Nephron (organoid): ENCODE data around the gene CALM1.

Source experiments
- H3K27ac Mint-ChIP-seq, 3 experiments: 2 replicates each; pipeline ENCODE4 v1.8.0; 2020; ENCODE audit warnings: mixed read lengths in 3 of 3, mild to moderate bottlenecking in 2 of 3, moderate library complexity in 1 of 3
- H3K27me3 Mint-ChIP-seq: 2 replicates; pipeline ENCODE4 v1.8.0; 2021; ENCODE audit warnings: low read depth, mild to moderate bottlenecking, moderate library complexity, mixed read lengths
- H3K36me3 Mint-ChIP-seq: 2 replicates; pipeline ENCODE4 v1.8.0; 2020; ENCODE audit warnings: low read depth, mixed read lengths
- H3K4me1 Mint-ChIP-seq: 2 replicates; pipeline ENCODE4 v1.8.0; 2020; ENCODE audit warnings: mixed read lengths
- H3K4me3 Mint-ChIP-seq, 3 experiments: 2 replicates each; pipeline ENCODE4 v1.8.0; 2020; ENCODE audit warnings: mild to moderate bottlenecking in 3 of 3, mixed read lengths in 3 of 3, moderate library complexity in 2 of 3
- H3K9me3 Mint-ChIP-seq: 2 replicates; pipeline ENCODE4 v1.8.0; 2020; ENCODE audit warnings: mixed read lengths
- TF ChIP-seq, protein P1 (sequence below), 3 experiments: fragments of 200-600 bp; sonication (generic); IDR thresholded peaks; one replicate each; pipeline ENCODE4 v1.5.0; 2021; ENCODE audit warnings: antibody characterized with exemption in 3 of 3; ENCODE audit not compliant: unreplicated experiment in 3 of 3

The CALM1 gene

DNA sequence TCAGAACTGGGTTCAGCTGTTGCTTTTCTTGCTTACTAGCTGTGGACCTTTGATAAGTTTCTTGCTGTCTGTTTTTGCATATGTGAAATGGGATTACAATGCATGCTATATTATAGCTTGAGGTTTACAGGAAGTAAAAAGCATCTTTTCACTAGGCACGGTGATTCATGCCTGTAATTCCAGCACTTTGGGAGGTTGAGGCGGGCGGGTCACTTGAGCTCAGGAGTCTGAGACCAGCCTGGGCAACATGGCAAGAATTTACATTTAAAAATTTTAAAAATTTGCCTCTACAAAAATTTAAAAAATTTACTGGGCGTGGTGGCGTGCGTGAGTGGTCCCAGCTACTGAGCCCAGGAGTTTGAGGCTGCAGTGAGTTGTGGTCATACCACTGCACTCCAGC lies 42.0 kb downstream of the CALM1 start:
- H3K27ac Mint-ChIP-seq = no peak overlapping the region
- H3K27me3 Mint-ChIP-seq = peaks cover 13% of the 10 kb centered on the region
- no peaks in the 10 kb centered on the region for H3K4me1 Mint-ChIP-seq
- TF ChIP-seq, protein P1, sequence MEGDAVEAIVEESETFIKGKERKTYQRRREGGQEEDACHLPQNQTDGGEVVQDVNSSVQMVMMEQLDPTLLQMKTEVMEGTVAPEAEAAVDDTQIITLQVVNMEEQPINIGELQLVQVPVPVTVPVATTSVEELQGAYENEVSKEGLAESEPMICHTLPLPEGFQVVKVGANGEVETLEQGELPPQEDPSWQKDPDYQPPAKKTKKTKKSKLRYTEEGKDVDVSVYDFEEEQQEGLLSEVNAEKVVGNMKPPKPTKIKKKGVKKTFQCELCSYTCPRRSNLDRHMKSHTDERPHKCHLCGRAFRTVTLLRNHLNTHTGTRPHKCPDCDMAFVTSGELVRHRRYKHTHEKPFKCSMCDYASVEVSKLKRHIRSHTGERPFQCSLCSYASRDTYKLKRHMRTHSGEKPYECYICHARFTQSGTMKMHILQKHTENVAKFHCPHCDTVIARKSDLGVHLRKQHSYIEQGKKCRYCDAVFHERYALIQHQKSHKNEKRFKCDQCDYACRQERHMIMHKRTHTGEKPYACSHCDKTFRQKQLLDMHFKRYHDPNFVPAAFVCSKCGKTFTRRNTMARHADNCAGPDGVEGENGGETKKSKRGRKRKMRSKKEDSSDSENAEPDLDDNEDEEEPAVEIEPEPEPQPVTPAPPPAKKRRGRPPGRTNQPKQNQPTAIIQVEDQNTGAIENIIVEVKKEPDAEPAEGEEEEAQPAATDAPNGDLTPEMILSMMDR (IDR thresholded peaks at IDR 0.05; ENCODE audit: unreplicated experiment in 3 of 3) = no peak
- H3K9me3 Mint-ChIP-seq = no peaks in the 10 kb centered on the region
- no peaks in the 10 kb centered on the region for H3K36me3 Mint-ChIP-seq
- no peak overlapping the region for H3K4me3 Mint-ChIP-seq

DNA sequence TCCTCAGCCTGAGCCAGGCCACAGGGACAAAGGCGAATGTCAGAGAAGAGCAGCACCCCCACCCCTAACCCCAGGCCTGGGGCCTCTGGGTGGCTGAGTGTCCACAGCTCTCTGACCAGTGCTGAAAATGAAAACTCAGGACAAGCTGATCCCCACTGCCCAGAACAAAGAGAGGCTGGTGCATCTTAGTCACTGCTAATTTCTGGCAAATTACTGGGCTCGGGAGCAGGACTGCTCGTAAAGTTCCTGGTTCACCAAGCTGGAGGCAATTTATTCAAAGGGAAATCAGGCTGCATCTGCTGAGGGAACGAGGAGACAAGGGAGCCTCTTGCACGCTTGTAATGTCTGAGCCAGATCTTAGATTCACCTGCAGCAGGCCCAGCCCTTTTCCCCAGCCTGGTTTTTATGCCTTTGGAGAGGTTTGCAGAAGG lies 43.2 kb downstream of the CALM1 start:
- TF ChIP-seq, protein P1 (IDR thresholded peaks at IDR 0.05; ENCODE audit: unreplicated experiment in 3 of 3) = no peak
- peaks cover 17% of the 10 kb centered on the region for H3K27me3 Mint-ChIP-seq

DNA sequence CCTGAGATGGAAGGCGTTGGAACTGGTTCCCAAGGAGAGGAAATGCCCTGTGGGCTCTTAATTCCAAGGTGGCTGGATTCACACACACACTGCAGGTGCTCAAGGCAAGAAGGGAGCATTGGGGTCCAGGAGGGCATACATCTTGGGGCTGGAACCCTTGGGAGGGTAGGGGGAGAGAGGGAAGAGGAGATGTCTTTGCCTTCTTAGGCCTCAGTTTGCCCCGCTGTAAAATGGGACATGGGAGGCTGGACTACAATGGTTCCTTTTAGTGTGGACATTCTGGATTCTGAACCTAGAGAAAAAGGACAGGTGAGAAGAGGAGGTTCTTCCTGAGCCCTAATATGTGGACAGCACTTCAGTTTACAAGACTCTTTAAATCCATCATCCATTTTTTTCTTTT lies 43.8 kb downstream of the CALM1 start:
- Mint-ChIP-seq H3K9me3 (no peaks in the 10 kb centered on the region), H3K27ac (no peak overlapping the region), H3K27me3 (peaks cover 18% of the 10 kb centered on the region), H3K4me1 (no peaks in the 10 kb centered on the region), H3K36me3 (no peaks in the 10 kb centered on the region), H3K4me3 (no peak overlapping the region)
- TF ChIP-seq, protein P1 (IDR thresholded peaks at IDR 0.05; ENCODE audit: unreplicated experiment in 3 of 3) = no peak

More for the DNA sequence above, 43.2 kb downstream of the CALM1 start:
- Mint-ChIP-seq H3K4me1 (no peaks in the 10 kb centered on the region), H3K9me3 (no peaks in the 10 kb centered on the region), H3K27ac (no peak overlapping the region), H3K36me3 (no peaks in the 10 kb centered on the region), H3K4me3 (no peak overlapping the region)

DNA sequence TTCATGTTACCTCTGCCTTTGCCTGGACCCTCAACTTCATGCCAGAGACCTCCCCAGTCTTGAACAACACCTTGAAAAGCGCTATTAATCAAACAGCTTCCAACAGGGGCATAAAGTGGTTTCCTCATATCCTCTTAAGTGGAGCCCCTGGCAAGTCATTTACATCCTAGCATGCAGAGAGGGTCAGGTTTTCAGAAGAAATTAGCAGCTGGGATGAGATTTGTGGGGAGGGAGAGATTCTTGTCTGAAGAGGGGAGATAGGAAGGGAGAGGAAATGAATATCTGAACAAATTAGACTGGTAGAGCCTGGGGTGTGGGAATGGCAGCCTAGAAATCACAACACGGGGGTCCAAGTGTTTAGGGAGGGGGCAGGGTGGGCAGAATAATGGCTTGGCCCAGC lies 45.6 kb downstream of the CALM1 start:
- Mint-ChIP-seq H3K36me3 (no peaks in the 10 kb centered on the region), H3K4me1 (no peaks in the 10 kb centered on the region), H3K27ac (no peak overlapping the region), H3K27me3 (peaks cover 18% of the 10 kb centered on the region), H3K4me3 (no peak overlapping the region), H3K9me3 (peaks cover 11% of the 10 kb centered on the region)
- TF ChIP-seq, protein P1 (IDR thresholded peaks at IDR 0.05; ENCODE audit: unreplicated experiment in 3 of 3) = no peak

DNA sequence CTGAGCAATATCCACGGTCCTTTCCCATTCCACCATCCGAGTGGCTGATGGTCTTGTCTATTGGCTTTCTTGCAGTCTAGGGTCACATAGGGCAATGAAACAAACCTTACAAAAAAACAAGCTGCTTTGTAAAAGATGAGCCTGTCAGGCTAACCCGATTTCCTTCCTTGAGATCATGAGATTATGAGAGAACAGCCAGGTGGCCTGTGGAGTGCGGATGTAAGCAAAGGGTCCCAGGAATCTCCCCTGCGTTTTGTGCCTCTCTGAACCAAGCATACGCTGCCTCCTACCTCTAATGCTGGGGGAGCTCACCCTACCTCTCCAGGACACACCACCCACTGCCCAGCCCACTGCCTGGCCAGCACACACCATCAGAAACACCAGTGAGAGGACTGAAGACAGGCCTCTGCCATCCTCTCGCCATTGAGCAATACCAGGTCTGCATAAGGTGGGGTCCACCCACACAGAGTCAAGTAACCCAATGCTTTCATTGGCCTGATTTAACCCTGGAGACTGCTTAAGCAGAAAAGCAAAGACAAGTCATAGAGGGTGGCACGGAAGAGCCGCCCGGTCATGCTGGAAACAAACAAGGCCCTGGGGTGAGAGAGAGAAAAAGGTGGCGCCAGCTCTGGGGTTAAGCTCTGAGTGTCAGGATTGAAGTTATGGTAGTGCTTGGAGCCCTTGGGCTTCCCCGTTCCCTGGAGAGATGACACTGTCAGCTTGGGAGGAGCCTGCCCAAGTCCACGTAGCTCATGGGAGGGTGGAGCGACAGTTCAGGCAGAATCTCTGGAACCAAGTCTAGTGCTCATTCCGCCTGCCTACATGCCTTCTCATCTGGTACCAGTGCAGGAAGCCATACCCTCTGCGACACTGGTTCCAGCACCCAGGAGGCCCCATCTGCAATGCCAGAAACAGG lies 46.6 kb downstream of the CALM1 start:
- Mint-ChIP-seq H3K36me3 (no peaks in the 10 kb centered on the region), H3K27ac (no peak overlapping the region), H3K4me1 (no peaks in the 10 kb centered on the region), H3K4me3 (no peak overlapping the region), H3K27me3 (peaks cover 19% of the 10 kb centered on the region), H3K9me3 (peaks cover 19% of the 10 kb centered on the region)
- TF ChIP-seq, protein P1 (IDR thresholded peaks at IDR 0.05; ENCODE audit: unreplicated experiment in 3 of 3) = no peak
